ENCODE measurements around the gene HECA. TPM values are rescaled to one million over a fixed set of nuclear protein-coding genes. Genes with fewer than 3 reads are reported as not detected.

The HECA gene
- total and polyA plus RNA-seq, 10 of the 15 experiments (the other 5 are each of a cell fraction or from before 2014, with no cell fraction given): 0.52 to 7.2 (median 2.7) TPM

DNA sequence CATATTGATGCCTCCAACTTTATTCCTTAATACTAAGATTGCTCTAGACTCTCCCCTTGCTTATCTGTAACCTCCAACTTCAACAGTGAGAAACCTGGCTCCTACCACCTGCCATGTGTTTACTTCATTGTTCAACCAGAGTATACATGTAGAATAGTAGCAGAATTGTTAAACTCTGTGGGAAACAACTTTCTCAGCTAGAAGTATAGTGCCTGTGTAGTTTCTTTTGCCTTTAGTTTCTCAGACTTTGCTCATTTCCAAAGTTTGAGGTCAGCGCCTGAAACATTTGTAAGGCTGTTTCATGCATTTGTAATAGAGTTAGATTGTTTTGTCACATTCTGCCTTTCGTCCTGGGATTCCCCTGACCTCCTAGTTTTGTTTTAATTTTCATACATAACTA, 34.9 kb upstream of the HECA start (continued):
- no peak for TF ChIP-seq REST (IDR thresholded peaks at IDR 0.05; ENCODE audit: low read depth, low read length)
- no peak for TF ChIP-seq POLR2A (IDR thresholded peaks at IDR 0.05; ENCODE audit: low read depth, low read length)
- TF ChIP-seq, protein P1, sequence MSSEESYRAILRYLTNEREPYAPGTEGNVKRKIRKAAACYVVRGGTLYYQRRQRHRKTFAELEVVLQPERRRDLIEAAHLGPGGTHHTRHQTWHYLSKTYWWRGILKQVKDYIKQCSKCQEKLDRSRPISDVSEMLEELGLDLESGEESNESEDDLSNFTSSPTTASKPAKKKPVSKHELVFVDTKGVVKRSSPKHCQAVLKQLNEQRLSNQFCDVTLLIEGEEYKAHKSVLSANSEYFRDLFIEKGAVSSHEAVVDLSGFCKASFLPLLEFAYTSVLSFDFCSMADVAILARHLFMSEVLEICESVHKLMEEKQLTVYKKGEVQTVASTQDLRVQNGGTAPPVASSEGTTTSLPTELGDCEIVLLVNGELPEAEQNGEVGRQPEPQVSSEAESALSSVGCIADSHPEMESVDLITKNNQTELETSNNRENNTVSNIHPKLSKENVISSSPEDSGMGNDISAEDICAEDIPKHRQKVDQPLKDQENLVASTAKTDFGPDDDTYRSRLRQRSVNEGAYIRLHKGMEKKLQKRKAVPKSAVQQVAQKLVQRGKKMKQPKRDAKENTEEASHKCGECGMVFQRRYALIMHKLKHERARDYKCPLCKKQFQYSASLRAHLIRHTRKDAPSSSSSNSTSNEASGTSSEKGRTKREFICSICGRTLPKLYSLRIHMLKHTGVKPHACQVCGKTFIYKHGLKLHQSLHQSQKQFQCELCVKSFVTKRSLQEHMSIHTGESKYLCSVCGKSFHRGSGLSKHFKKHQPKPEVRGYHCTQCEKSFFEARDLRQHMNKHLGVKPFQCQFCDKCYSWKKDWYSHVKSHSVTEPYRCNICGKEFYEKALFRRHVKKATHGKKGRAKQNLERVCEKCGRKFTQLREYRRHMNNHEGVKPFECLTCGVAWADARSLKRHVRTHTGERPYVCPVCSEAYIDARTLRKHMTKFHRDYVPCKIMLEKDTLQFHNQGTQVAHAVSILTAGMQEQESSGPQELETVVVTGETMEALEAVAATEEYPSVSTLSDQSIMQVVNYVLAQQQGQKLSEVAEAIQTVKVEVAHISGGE (CRISPR knock-in tag; IDR thresholded peaks at IDR 0.05): no peak
- no peak for TF ChIP-seq IKZF1 (conservative IDR thresholded peaks at IDR 0.05)
- TF ChIP-seq BRCA1 (IDR thresholded peaks at IDR 0.05; ENCODE audit: low read depth, low read length): no peak
- no peak for TF ChIP-seq WRNIP1 (IDR thresholded peaks at IDR 0.05; ENCODE audit: borderline replicate concordance, low read depth, low read length)
- TF ChIP-seq STAT3 (IDR thresholded peaks at IDR 0.05; ENCODE audit: low read depth, low read length): no peak
- peak; percentile 59; the same call in 1 of the 2 replicates for TF ChIP-seq ZBED1 (IDR thresholded peaks at IDR 0.05; ENCODE audit: borderline replicate concordance)
- 0 out of 2 replicates have a peak, but pooled peaks have one; percentile 38 for TF ChIP-seq BCL11A (IDR thresholded peaks at IDR 0.05; ENCODE audit: low read depth, low read length)
- TF ChIP-seq PAX5 (IDR thresholded peaks at IDR 0.05; ENCODE audit: borderline replicate concordance, low read depth, low read length): 0 out of 2 replicates have a peak, but pooled peaks have one; percentile 13
- no peak for TF ChIP-seq ZNF217 (IDR thresholded peaks at IDR 0.05)
- TF ChIP-seq EGR1 (IDR thresholded peaks at IDR 0.05; ENCODE audit: borderline replicate concordance in 1 of 2, low read depth in 2 of 2, low read length in 2 of 2): no peak
- TF ChIP-seq CEBPB (IDR thresholded peaks at IDR 0.05; ENCODE audit: borderline replicate concordance in 1 of 2, low read depth in 2 of 2, low read length in 2 of 2): no peak
- TF ChIP-seq SP1 (IDR thresholded peaks at IDR 0.05; ENCODE audit: low read depth, low read length): no peak
- TF ChIP-seq CBFB (IDR thresholded peaks at IDR 0.05; ENCODE audit: low read depth): no peak
- 0 out of 2 replicates have a peak, but pooled peaks have one; percentile 53 for TF ChIP-seq MEF2A (IDR thresholded peaks at IDR 0.05; ENCODE audit: insufficient read depth, low read depth, low read length)
- TF ChIP-seq CREM (IDR thresholded peaks at IDR 0.05; ENCODE audit: low read depth): peak; percentile 80
- peak; percentile 81; the same call in 1 of the 2 replicates for TF ChIP-seq FOXM1 (IDR thresholded peaks at IDR 0.05; ENCODE audit: low read depth, low read length)
- no peak for TF ChIP-seq ZNF384 (IDR thresholded peaks at IDR 0.05; ENCODE audit: borderline replicate concordance, low read depth, low read length)
- TF ChIP-seq PAX8 (IDR thresholded peaks at IDR 0.05): no peak
- TF ChIP-seq ZNF274 (IDR thresholded peaks at IDR 0.05; ENCODE audit: insufficient read depth, insufficient read length): no peak
- no peak for TF ChIP-seq BACH1 (IDR thresholded peaks at IDR 0.05; ENCODE audit: borderline replicate concordance)
- no peak for TF ChIP-seq TARDBP (IDR thresholded peaks at IDR 0.05; ENCODE audit: borderline replicate concordance)
- peak; percentile 53; the same call in 1 of the 3 replicates for TF ChIP-seq POU2F2 (IDR thresholded peaks at IDR 0.05; ENCODE audit: borderline replicate concordance, low read depth, low read length)
- 0 out of 2 replicates have a peak, but pooled peaks have one; percentile 6 for TF ChIP-seq RAD21 (IDR thresholded peaks at IDR 0.05; ENCODE audit: insufficient read depth, low read depth, low read length)
- no peak for TF ChIP-seq RFX5 (IDR thresholded peaks at IDR 0.05; ENCODE audit: low read depth, low read length)
- no peak for TF ChIP-seq HDAC6 (IDR thresholded peaks at IDR 0.05; ENCODE audit: unreplicated experiment)
- TF ChIP-seq PML (IDR thresholded peaks at IDR 0.05; ENCODE audit: low read length): no peak
